ENCODE results near the gene RNU6-1.

RNU6-1 gene

DNA sequence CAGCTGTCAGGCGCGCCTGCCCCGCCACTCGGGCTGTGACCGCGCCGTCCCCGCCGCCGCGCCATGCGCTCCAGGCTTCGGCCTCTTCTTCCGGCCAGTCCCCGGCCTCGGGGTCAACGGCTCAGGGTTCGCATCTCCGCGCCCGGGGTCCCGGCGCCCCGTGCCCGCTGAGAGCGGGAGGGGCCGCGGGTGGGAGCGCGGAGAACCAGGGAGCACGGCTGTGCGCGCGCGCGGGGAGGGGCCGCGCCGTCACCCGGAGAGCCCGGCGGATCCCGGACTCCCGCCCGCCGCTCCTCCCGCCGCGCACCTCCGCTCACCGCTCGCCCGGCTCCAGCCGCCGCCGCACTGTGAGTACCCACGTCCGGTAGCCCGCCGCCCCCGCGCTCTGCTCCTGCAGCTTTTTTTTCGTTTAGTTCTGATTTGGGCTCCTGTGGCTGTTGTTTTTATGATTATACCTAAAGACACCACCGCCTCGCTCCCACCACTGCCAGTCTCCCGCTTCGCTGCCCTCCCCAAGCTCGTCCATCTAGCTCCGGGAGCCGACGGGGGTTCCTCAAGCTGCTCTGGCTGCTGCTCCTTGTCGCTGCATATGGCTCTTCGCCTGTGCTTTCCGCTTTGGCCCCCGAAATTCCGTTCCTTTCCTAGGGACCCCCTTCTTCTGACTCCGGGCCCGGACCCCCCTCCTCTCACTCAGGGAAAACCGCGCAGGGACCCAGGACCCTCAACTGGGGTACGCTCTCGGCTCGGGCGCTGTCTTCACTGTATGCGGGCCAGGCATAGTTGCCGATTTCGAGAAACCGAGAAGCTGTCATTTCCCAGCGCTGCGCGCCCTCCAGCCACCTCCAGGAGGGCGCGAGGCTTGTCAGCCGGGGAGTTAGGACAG, 16.3 kb downstream of the RNU6-1 start:
- no peak overlapping the region for H3K9ac ChIP-seq (ENCODE audit: insufficient read length)
- no peaks in the 10 kb centered on the region for H3K36me3 ChIP-seq (ENCODE audit: insufficient read depth, low read length)
- TF ChIP-seq FOXP2 (optimal IDR thresholded peaks at IDR 0.05; ENCODE audit: control extremely low read depth, extremely low read length, insufficient read depth) (no peak), EZH2 (IDR thresholded peaks at IDR 0.05) (no peak), POLR2AphosphoS5 (IDR thresholded peaks at IDR 0.05; ENCODE audit: borderline replicate concordance, low read depth, low read length) (no peak)
- no peaks in the 10 kb centered on the region for H3K9me3 ChIP-seq (ENCODE audit: low read depth, low read length)
- DNase-seq (ENCODE audit: low read depth, low spot score) = no peak
- no peak overlapping the region for H3K27ac ChIP-seq
- H3K4me3 ChIP-seq = peak overlapping the region; percentile 30; the same call in 1 of the 2 replicates

GRCh38 chr15:67822537-67823313, 17.1 kb downstream of the RNU6-1 start:
- TF ChIP-seq POLR2AphosphoS5 (IDR thresholded peaks at IDR 0.05; ENCODE audit: borderline replicate concordance, low read depth, low read length) = no peak
- TF ChIP-seq EZH2 (IDR thresholded peaks at IDR 0.05) = no peak
- no peak for TF ChIP-seq FOXP2 (optimal IDR thresholded peaks at IDR 0.05; ENCODE audit: control extremely low read depth, extremely low read length, insufficient read depth)
- H3K4me3 ChIP-seq = no peak overlapping the region
- H3K9me3 ChIP-seq (ENCODE audit: low read depth, low read length) = no peaks in the 10 kb centered on the region
- DNase-seq (ENCODE audit: low read depth, low spot score) = no peak
- no peak overlapping the region for H3K9ac ChIP-seq (ENCODE audit: insufficient read length)
- H3K27ac ChIP-seq = no peak overlapping the region
- H3K36me3 ChIP-seq (ENCODE audit: insufficient read depth, low read length) = no peaks in the 10 kb centered on the region

DNA sequence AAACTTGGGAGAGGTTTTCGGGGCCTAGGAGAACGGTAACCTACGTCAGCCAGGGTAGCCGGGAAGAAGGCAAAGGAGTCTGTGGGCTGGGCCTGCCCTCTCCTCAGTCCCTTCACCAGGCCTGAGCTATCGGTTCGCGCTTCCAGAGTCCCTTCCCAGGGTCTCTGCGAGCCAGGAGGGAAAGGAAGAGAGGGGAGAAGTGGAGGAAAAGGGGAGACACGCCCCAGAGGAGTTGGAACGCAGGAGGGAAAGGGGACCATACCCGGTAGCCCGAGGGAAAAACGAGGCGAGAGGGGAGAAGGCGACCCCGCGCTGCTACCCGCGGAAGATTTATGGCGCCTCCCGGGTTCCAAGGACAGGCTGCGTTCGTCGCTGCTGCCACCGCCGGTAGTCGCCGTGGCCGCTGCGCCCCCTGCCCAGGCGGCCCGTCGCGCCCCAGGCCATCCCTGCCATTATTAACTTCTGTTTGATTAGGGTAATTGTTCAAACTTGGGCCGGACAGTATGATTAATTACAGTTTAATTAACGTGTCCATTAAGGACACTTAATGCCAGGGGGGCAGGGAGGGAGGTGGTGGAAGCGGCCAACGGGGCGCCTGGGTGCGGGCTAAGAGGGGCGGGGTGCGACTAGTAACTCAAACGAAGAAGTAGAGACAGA, 17.9 kb downstream of the RNU6-1 start:
- DNase-seq (ENCODE audit: low read depth, low spot score) = no peak
- Histone ChIP-seq H3K27ac (no peak overlapping the region), H3K36me3 (ENCODE audit: insufficient read depth, low read length) (no peaks in the 10 kb centered on the region), H3K9me3 (ENCODE audit: low read depth, low read length) (no peaks in the 10 kb centered on the region), H3K9ac (ENCODE audit: insufficient read length) (no peak overlapping the region), H3K4me3 (no peak overlapping the region)
- TF ChIP-seq POLR2AphosphoS5 (IDR thresholded peaks at IDR 0.05; ENCODE audit: borderline replicate concordance, low read depth, low read length) (no peak), EZH2 (IDR thresholded peaks at IDR 0.05) (no peak), FOXP2 (optimal IDR thresholded peaks at IDR 0.05; ENCODE audit: control extremely low read depth, extremely low read length, insufficient read depth) (no peak)

- no peaks in the 10 kb centered on the region for H3K9me3 ChIP-seq (ENCODE audit: low read depth, low read length)
- no peak overlapping the region for H3K4me3 ChIP-seq
- no peak overlapping the region for H3K9ac ChIP-seq (ENCODE audit: insufficient read length)
- TF ChIP-seq POLR2AphosphoS5 (IDR thresholded peaks at IDR 0.05; ENCODE audit: borderline replicate concordance, low read depth, low read length) (no peak), FOXP2 (optimal IDR thresholded peaks at IDR 0.05; ENCODE audit: control extremely low read depth, extremely low read length, insufficient read depth) (no peak), EZH2 (IDR thresholded peaks at IDR 0.05) (no peak)
- H3K27ac ChIP-seq = no peak overlapping the region
- DNase-seq (ENCODE audit: low read depth, low spot score) = no peak
- no peaks in the 10 kb centered on the region for H3K36me3 ChIP-seq (ENCODE audit: insufficient read depth, low read length)
These were observed 18.7 kb downstream of the RNU6-1 start for GRCh38 chr15:67820992-67821783.

- no peak overlapping the region for H3K4me3 ChIP-seq
- TF ChIP-seq POLR2AphosphoS5 (IDR thresholded peaks at IDR 0.05; ENCODE audit: borderline replicate concordance, low read depth, low read length) = no peak
- TF ChIP-seq FOXP2 (optimal IDR thresholded peaks at IDR 0.05; ENCODE audit: control extremely low read depth, extremely low read length, insufficient read depth) = no peak
- TF ChIP-seq EZH2 (IDR thresholded peaks at IDR 0.05) = no peak
- no peak overlapping the region for H3K27ac ChIP-seq
- no peaks in the 10 kb centered on the region for H3K36me3 ChIP-seq (ENCODE audit: insufficient read depth, low read length)
- DNase-seq (ENCODE audit: low read depth, low spot score) = no peak
- no peak overlapping the region for H3K9ac ChIP-seq (ENCODE audit: insufficient read length)
- no peaks in the 10 kb centered on the region for H3K9me3 ChIP-seq (ENCODE audit: low read depth, low read length)
These were observed 19.5 kb downstream of the RNU6-1 start for GRCh38 chr15:67820122-67820991.

DNA sequence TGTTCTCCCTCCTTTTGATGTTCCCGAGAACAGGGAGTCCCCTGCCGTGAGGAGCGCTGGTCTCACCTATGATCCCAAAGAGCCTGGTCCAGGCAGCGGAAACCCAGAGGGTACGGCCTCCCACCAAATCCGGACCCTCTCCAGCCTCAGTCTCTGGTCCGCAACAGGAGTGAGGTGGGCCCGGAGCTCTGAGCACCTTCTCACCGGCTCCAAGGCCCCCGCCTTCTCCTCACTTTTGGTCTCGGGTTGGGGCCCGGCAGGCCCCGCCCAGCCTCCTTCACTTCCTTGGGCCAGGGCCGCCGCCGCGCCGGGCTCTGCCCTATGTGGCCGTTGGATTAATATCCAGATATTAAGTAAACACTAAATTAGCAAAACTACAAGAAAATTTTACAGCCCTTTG, 20.2 kb downstream of the RNU6-1 start:
- Histone ChIP-seq H3K9ac (ENCODE audit: insufficient read length) (no peak overlapping the region), H3K4me3 (no peak overlapping the region)
- TF ChIP-seq POLR2AphosphoS5 (IDR thresholded peaks at IDR 0.05; ENCODE audit: borderline replicate concordance, low read depth, low read length) = no peak
- no peak for TF ChIP-seq FOXP2 (optimal IDR thresholded peaks at IDR 0.05; ENCODE audit: control extremely low read depth, extremely low read length, insufficient read depth)
- no peak for TF ChIP-seq EZH2 (IDR thresholded peaks at IDR 0.05)

DNA sequence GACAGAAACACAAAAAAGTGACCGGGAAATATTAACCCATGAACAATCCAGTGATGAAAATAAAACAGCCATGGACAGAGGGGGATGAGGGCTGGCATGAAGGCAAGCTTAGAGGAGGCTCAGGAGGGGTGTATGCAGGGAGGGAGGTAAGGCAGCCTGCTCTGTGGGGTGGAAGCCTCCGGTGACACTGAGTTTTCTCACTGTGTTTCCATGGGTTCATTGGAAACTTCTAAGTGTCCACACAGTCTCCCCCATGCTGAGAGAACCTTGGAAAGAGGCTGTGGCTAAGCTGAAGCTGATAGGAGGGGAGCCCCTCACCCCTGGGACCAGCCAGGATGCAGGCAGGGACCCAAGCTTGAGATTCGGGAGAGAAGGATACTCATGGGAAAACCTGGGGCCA, 21.4 kb downstream of the RNU6-1 start:
- Histone ChIP-seq H3K9me3 (ENCODE audit: low read depth, low read length) (no peaks in the 10 kb centered on the region), H3K27ac (no peak overlapping the region), H3K4me3 (no peak overlapping the region), H3K36me3 (ENCODE audit: insufficient read depth, low read length) (no peaks in the 10 kb centered on the region), H3K9ac (ENCODE audit: insufficient read length) (no peak overlapping the region)
- TF ChIP-seq POLR2AphosphoS5 (IDR thresholded peaks at IDR 0.05; ENCODE audit: borderline replicate concordance, low read depth, low read length) (no peak), EZH2 (IDR thresholded peaks at IDR 0.05) (no peak), FOXP2 (optimal IDR thresholded peaks at IDR 0.05; ENCODE audit: control extremely low read depth, extremely low read length, insufficient read depth) (no peak)
- DNase-seq (ENCODE audit: low read depth, low spot score) = no peak

More for the DNA sequence above, 20.2 kb downstream of the RNU6-1 start:
- no peak for DNase-seq (ENCODE audit: low read depth, low spot score)
- no peak overlapping the region for H3K27ac ChIP-seq
- no peaks in the 10 kb centered on the region for H3K36me3 ChIP-seq (ENCODE audit: insufficient read depth, low read length)
- H3K9me3 ChIP-seq (ENCODE audit: low read depth, low read length) = no peaks in the 10 kb centered on the region

Data from SK-N-MC (cell line).